HG03378 (cell line): Measurements from ENCODE around the gene SEC22B.
"Not testable (repeated sequence)": the region's sequence is repeated elsewhere in the genome, so short reads cannot be mapped to it uniquely, and the experiment has no call there.

Source experiments
- ATAC-seq: cut with Tn5 transposase; IDR thresholded peaks from one replicate; pipeline ENCODE4 v1.9.1; 2021; ENCODE audit warnings: mild to moderate bottlenecking, moderate library complexity; ENCODE audit not compliant: unreplicated experiment

The SEC22B gene

GRCh38 chr1:120120525-120120924, 55.8 kb downstream of the SEC22B start:
- ATAC-seq = not testable (repeated sequence)

GRCh38 chr1:120117371-120118177, 58.7 kb downstream of the SEC22B start:
- peak; percentile 61 for ATAC-seq

GRCh38 chr1:120116094-120116493, 60.2 kb downstream of the SEC22B start:
- ATAC-seq = not testable (repeated sequence)

GRCh38 chr1:120113134-120113533, 63.2 kb downstream of the SEC22B start:
- not testable (repeated sequence) for ATAC-seq

GRCh38 chr1:120112212-120112611, 64.1 kb downstream of the SEC22B start:
- ATAC-seq = not testable (repeated sequence)

GRCh38 chr1:120111771-120112170, 64.5 kb downstream of the SEC22B start:
- ATAC-seq = not testable (repeated sequence)

- ATAC-seq = not testable (repeated sequence)
These were observed 65.3 kb downstream of the SEC22B start for GRCh38 chr1:120111008-120111407.

- ATAC-seq = not testable (repeated sequence)
These were observed 66.7 kb downstream of the SEC22B start for GRCh38 chr1:120109656-120110055.

- not testable (repeated sequence) for ATAC-seq
These were observed 67.1 kb downstream of the SEC22B start for GRCh38 chr1:120109180-120109579.

GRCh38 chr1:120105288-120105687, 71.0 kb downstream of the SEC22B start:
- ATAC-seq = not testable (repeated sequence)

- not testable (repeated sequence) for ATAC-seq
These were observed 72.6 kb downstream of the SEC22B start for GRCh38 chr1:120103768-120104167.

GRCh38 chr1:120101593-120101992, 74.7 kb downstream of the SEC22B start:
- not testable (repeated sequence) for ATAC-seq
